SK-N-SH treated with all-trans-retinoic acid at 6 μM for 48 hours (cell line): ENCODE data around the gene DNAH14.
"Not testable (repeated sequence)": the region's sequence is repeated elsewhere in the genome, so short reads cannot be mapped to it uniquely, and the experiment has no call there.

Source experiments
- ATAC-seq: fragments of 200-7000 bp; cut with Tn5 transposase; 3 replicates; pipeline ENCODE4 v1.9.1; 2020; ENCODE audit warnings: mild to moderate bottlenecking, moderate library complexity
- BACH2 ChIP-seq: fragments of 250-450 bp; sonication (Bioruptor Pico); IDR thresholded peaks from 2 replicates; pipeline ENCODE4 v1.9.0; 2021; ENCODE audit warnings: mild to moderate bottlenecking, borderline replicate concordance
- CSDC2 ChIP-seq: fragments of 250-450 bp; sonication (Bioruptor Pico); IDR thresholded peaks from 2 replicates; pipeline ENCODE4 v1.5.0; 2020; ENCODE audit warnings: mild to moderate bottlenecking, moderate library complexity
- ESRRG ChIP-seq: fragments of 250-450 bp; sonication (Bioruptor Pico); IDR thresholded peaks from 2 replicates; pipeline ENCODE4 v1.6.1; 2021; ENCODE audit warnings: mild to moderate bottlenecking
- GLIS3 ChIP-seq: fragments of 250-450 bp; sonication (Bioruptor Pico); IDR thresholded peaks from 2 replicates; pipeline ENCODE4 v1.5.0; 2020; ENCODE audit warnings: mild to moderate bottlenecking, moderate library complexity
- ISL1 ChIP-seq: fragments of 250-450 bp; sonication (Bioruptor Pico); IDR thresholded peaks from 2 replicates; pipeline ENCODE4 v2.1.2; 2022; ENCODE audit warnings: mild to moderate bottlenecking, moderate library complexity
- PPARA ChIP-seq: fragments of 250-450 bp; sonication (Bioruptor Pico); IDR thresholded peaks from 2 replicates; pipeline ENCODE4 v1.5.0; 2020; ENCODE audit warnings: mild to moderate bottlenecking, borderline replicate concordance
- RARB ChIP-seq: fragments of 250-450 bp; sonication (Bioruptor Pico); IDR thresholded peaks from 2 replicates; pipeline ENCODE4 v1.8.0; 2021; ENCODE audit warnings: mild to moderate bottlenecking, moderate library complexity
- SNAI2 ChIP-seq: fragments of 250-450 bp; sonication (Bioruptor Pico); IDR thresholded peaks from 2 replicates; pipeline ENCODE4 v1.5.0; 2020; ENCODE audit warnings: mild to moderate bottlenecking, moderate library complexity
- TCF4 ChIP-seq: fragments of 250-450 bp; sonication (Bioruptor Pico); IDR thresholded peaks from 2 replicates; pipeline ENCODE4 v1.8.0; 2021; ENCODE audit warnings: mild to moderate bottlenecking, moderate library complexity, borderline replicate concordance
- TOX ChIP-seq: fragments of 250-450 bp; sonication (Bioruptor Pico); IDR thresholded peaks from 2 replicates; pipeline ENCODE4 v1.8.0; 2021; ENCODE audit warnings: mild to moderate bottlenecking, moderate library complexity, borderline replicate concordance
- ZC3H10 ChIP-seq: fragments of 250-450 bp; sonication (Bioruptor Pico); IDR thresholded peaks from 2 replicates; pipeline ENCODE4 v1.5.1; 2021; ENCODE audit warnings: mild to moderate bottlenecking, moderate library complexity
- ZFP3 ChIP-seq: fragments of 250-450 bp; sonication (Bioruptor Pico); IDR thresholded peaks from 2 replicates; pipeline ENCODE4 v1.5.0; 2020; ENCODE audit warnings: mild to moderate bottlenecking, moderate library complexity
- ZFP30 ChIP-seq: fragments of 450-650 bp; formaldehyde crosslinking; IDR thresholded peaks from 2 replicates; pipeline ENCODE4 v1.5.0; 2022; ENCODE audit warnings: mild to moderate bottlenecking, moderate library complexity
- ZNF70 ChIP-seq: fragments of 450-650 bp; formaldehyde crosslinking; IDR thresholded peaks from 2 replicates; pipeline ENCODE4 v1.5.0; 2020; ENCODE audit warnings: mild to moderate bottlenecking, moderate library complexity
- ZNF8 ChIP-seq: fragments of 450-650 bp; formaldehyde crosslinking; IDR thresholded peaks from 2 replicates; pipeline ENCODE4 v1.5.0; 2020; ENCODE audit warnings: mild to moderate bottlenecking, moderate library complexity
- TF ChIP-seq, protein P1 (sequence below): fragments of 250-450 bp; sonication (Bioruptor Pico); IDR thresholded peaks from 2 replicates; pipeline ENCODE4 v1.5.0; 2020; ENCODE audit warnings: mild to moderate bottlenecking, moderate library complexity
- TF ChIP-seq, protein P2 (sequence below): fragments of 250-450 bp; sonication (Bioruptor Pico); IDR thresholded peaks from 2 replicates; pipeline ENCODE4 v1.5.1; 2020; ENCODE audit warnings: low read depth, mild to moderate bottlenecking, moderate library complexity

Gene DNAH14

DNA sequence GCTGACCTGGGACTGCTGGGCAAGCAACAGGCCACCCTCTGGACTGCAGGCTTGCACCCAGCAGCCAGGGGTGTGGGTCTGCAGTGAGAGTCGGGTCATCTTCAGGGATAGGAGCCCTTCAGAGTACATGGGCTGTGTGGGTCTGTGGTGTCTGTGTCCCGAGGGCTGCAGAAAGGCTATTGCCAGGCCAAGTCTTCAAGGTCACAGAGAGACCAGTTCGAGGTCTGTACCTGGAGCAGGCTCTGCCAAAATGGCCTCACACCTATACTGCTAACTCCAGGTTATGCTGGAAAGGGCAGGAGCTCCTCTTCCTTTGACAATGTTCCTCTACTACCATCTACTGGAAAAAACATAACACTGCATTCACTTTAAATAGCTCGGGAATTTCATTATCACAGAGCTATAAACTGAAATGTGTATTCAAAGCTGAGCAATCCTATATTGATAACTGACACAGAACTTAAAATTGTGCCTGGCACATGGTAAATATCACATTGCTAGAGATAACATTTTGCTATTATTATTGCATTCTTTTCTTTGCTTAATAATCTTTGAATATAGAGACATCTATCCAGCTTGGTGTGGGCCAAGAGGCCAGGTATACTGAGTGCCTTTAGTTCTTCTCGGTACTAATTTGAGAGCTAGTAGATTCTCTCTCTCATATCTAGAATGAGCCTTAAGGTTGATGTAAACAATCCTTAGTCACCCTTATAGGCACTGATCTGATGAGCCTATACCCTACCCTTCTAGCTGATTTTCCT, 6.9 kb upstream of the DNAH14 start:
- ATAC-seq = peak; percentile 94
- TF ChIP-seq ZNF70 (CRISPR knock-in tag) (no peak), RARB (CRISPR knock-in tag) (no peak), CSDC2 (CRISPR knock-in tag) (no peak), TOX (no peak), GLIS3 (CRISPR knock-in tag) (no peak), PPARA (CRISPR knock-in tag) (no peak)
- TF ChIP-seq, protein P1, sequence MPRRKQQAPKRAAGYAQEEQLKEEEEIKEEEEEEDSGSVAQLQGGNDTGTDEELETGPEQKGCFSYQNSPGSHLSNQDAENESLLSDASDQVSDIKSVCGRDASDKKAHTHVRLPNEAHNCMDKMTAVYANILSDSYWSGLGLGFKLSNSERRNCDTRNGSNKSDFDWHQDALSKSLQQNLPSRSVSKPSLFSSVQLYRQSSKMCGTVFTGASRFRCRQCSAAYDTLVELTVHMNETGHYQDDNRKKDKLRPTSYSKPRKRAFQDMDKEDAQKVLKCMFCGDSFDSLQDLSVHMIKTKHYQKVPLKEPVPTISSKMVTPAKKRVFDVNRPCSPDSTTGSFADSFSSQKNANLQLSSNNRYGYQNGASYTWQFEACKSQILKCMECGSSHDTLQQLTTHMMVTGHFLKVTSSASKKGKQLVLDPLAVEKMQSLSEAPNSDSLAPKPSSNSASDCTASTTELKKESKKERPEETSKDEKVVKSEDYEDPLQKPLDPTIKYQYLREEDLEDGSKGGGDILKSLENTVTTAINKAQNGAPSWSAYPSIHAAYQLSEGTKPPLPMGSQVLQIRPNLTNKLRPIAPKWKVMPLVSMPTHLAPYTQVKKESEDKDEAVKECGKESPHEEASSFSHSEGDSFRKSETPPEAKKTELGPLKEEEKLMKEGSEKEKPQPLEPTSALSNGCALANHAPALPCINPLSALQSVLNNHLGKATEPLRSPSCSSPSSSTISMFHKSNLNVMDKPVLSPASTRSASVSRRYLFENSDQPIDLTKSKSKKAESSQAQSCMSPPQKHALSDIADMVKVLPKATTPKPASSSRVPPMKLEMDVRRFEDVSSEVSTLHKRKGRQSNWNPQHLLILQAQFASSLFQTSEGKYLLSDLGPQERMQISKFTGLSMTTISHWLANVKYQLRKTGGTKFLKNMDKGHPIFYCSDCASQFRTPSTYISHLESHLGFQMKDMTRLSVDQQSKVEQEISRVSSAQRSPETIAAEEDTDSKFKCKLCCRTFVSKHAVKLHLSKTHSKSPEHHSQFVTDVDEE = no peak
- TF ChIP-seq, all 23 proteins: peak for 0

DNA sequence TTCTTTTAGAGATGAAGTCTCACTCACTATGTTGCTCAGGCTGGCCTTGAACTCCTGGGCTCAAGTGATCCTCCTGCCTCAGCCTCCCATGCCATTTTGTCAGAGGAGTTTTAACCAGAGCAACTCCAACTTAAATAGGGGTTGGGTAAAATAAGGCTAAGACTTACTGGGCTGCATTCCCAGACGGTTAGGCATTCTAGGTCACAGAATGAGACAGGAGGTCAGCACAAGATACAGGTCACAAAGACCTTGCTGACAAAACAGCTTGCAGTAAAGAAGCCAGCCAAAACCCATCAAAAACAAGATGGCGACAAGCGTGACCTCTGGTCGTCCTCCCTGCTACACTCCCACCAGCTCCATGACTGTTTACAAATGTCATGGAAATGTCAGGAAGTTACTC, 5.7 kb upstream of the DNAH14 start:
- no peak for ATAC-seq
- TF ChIP-seq RARB (CRISPR knock-in tag) (no peak), ISL1 (CRISPR knock-in tag) (no peak)

DNA sequence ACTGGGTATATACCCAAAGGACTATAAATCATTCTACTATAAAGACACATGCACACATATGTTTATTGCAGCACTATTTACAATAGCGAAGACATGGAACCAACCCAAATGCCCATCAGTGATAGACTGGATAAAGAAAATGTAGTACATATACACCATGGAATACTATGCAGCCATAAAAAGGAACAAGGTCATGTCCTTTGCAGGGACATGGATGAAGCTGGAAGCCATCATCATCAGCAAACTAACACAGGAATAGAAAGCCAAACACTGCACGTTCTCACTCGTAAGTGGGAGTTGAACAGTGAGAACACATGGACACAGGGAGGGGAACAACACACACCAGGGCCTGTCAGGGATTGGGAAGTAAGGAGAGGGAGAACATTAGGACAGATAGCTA, 1.8 kb upstream of the DNAH14 start:
- not testable (repeated sequence) for ATAC-seq

DNA sequence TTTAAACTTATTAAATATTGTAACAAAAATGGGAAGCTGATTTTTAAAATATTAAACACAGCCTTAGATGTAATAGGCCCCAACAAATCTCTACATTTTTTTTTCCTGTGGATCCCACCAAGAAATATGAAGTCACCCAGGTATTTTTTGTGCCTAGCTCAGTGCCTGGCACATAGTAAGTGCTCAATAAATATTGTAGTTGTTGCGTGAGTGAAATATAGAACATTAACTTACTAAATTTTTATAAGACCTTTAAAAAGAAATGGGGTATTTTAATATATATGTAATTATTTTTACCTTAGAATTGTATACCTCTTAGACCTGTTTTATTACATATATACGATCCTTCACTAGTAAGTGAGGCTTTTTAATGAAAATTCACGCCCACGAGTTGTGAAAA, 569 bp upstream of the DNAH14 start:
- TF ChIP-seq ZC3H10 (CRISPR knock-in tag) (no peak), TCF4 (no peak), ZFP3 (CRISPR knock-in tag) (no peak), SNAI2 (no peak), ZFP30 (CRISPR knock-in tag) (no peak), ESRRG (CRISPR knock-in tag) (no peak)
- TF ChIP-seq, protein P1 = no peak
- ATAC-seq = no peak

DNA sequence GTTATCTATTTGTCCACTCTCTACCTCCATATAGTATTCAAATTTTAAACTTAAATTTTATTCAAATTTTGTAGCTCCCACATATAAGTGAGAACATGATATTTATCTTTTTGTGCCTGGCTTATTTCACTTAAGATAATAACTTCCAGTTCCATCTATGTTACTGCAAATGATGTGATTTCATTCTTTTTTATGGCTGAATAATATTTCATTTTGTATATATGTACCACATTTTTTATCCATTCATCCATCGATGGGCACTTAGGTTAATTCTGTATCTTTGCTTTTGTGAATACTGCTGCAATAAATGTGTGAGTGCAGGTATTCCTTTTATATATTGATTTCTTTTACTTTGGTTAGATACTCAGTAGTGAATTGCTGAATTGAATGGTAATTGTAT, 2.1 kb downstream of the DNAH14 start:
- TF ChIP-seq ZNF70 (CRISPR knock-in tag) (no peak), ZNF8 (CRISPR knock-in tag) (peak; percentile 76)
- ATAC-seq = no peak

DNA sequence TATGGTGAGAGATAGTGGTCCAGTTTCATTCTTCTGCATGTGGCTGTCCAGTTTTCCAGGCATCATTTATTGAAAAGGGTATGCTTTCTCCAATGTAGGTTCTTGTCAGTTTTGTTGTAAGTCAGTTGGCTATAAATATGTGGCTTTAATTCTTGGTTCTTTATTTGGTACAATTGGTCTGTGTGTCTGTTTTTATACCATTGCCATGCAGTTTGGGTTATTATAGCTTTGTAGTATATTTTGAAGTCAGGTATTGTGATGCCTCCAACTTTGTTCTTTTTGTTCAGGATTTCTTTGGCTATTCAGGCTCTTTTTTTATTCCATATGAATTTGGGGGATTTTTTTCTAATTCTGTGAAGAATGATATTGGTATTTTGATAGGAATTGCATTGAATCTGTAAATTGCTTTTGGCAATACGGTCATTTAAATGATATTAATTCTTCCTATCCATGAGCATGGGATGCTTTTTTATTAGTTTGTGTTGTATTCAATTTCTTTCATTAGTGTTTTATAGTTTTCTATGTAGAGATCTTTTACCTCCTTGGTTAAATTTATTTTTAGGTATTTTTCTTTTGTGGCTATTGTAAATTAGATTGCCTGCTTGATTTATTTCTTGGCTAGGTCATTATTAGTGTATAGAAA, 3.3 kb downstream of the DNAH14 start:
- TF ChIP-seq TOX = no peak
- no peak for TF ChIP-seq BACH2 (CRISPR knock-in tag)
- no peak for TF ChIP-seq ZNF8 (CRISPR knock-in tag)
- TF ChIP-seq TCF4 = no peak
- no peak for TF ChIP-seq CSDC2 (CRISPR knock-in tag)
- TF ChIP-seq SNAI2 = no peak
- TF ChIP-seq RARB (CRISPR knock-in tag) = no peak
- no peak for TF ChIP-seq ZFP3 (CRISPR knock-in tag)
- TF ChIP-seq ZFP30 (CRISPR knock-in tag) = no peak
- no peak for TF ChIP-seq ISL1 (CRISPR knock-in tag)
- TF ChIP-seq, protein P2, sequence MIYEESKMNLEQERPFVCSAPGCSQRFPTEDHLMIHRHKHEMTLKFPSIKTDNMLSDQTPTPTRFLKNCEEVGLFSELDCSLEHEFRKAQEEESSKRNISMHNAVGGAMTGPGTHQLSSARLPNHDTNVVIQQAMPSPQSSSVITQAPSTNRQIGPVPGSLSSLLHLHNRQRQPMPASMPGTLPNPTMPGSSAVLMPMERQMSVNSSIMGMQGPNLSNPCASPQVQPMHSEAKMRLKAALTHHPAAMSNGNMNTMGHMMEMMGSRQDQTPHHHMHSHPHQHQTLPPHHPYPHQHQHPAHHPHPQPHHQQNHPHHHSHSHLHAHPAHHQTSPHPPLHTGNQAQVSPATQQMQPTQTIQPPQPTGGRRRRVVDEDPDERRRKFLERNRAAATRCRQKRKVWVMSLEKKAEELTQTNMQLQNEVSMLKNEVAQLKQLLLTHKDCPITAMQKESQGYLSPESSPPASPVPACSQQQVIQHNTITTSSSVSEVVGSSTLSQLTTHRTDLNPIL (CRISPR knock-in tag) = no peak
- TF ChIP-seq PPARA (CRISPR knock-in tag) = no peak
- TF ChIP-seq ESRRG (CRISPR knock-in tag) = no peak
- ATAC-seq = no peak
